Stimulated activated CD4-positive, alpha-beta T cell treated with anti-CD3 and anti-CD28 coated beads, Interleukin-4, amount 100 ng/mL, for 1 hour (primary cell): ENCODE data around the gene TLE7.
A peak's percentile ranks its signal among the peaks of the same experiment; 100 is the strongest.

Experiments used
- DNase-seq: peaks from one replicate; pipeline ENCODE4 v3.0.0-alpha.2; 2020

The TLE7 gene

GRCh38 chr16:71412270-71413160, 29.3 kb downstream of the TLE7 start:
- DNase-seq = peak; percentile 54

DNA sequence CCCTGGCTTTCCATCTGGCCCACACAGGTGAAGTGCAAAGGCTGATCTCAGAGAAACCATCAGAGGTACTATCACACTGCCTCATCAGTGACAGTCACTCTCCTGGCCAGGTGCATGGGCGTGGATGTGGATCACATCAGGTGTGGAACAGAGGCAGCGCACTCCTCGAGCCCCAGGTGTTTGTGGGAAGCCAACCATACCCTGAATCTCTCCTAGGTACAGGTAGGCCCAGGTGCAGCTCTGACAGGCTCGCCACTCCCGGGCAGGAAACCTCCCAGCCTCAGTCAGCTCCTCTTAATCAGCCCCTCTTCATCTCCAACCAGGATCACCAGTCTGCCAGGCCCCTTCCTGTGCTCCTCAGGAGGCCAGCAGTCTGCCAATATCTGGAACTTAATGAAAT, 31.7 kb downstream of the TLE7 start:
- no peak for DNase-seq

- no peak for DNase-seq
These were observed 32.7 kb downstream of the TLE7 start for GRCh38 chr16:71409011-71409775.

DNA sequence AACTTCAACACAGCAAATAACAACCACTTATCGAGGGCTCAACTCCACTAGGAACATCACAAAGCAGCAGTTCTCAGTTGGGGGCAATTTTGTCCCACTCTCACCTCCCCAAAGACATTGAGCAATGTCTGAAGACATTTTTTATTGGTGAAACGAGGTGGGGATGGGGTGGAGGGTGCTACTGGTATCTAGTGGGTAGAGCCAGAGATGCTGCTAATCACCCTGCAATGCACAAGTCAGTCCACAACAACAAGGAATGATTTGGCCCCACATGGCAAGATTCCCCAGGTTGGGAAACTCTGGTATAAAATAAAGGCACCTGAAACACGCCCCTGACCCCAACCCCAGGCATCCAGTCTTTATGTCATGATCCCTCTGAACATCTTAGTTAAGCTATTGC, 33.3 kb downstream of the TLE7 start:
- no peak for DNase-seq

DNA sequence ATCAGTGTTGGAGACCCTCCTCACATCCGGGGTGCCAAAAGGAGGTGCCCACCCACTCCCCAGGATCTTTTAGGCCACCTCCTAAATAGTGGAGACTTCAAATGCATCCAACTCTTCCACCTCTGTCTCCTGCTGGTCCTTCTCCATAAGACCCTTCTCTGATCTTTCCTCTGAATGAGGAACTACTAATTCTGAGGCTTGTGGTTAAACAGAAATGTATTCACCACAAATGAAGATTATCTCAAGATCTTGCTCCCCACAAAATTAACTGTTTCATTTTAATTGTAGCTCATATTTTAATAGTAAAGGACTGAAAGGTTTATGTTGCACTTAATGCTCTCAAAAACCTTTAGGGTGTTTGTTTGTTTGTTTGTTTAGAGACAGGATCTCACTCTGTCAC, 34.1 kb downstream of the TLE7 start:
- DNase-seq = no peak

DNA sequence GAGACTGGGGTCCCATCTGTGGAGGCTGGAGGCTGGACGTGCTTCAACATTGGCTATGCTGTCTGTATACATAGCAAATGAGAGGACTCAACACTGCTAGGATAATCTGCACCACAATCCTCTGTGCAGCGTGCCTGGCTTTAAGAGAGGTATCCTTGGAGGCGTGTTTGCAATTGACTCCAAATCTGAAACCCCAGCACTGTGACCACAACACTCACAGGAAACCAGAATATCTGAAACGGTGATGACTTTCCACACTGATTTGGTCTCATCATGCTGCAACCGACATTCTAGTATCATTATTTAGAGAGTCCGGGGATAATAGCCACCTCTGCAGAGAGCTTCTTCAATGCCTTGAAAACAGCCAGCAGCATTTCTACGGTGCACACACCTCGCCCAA, 35.1 kb downstream of the TLE7 start:
- no peak for DNase-seq

GRCh38 chr16:71406316-71406715, 35.5 kb downstream of the TLE7 start:
- DNase-seq = no peak

DNA sequence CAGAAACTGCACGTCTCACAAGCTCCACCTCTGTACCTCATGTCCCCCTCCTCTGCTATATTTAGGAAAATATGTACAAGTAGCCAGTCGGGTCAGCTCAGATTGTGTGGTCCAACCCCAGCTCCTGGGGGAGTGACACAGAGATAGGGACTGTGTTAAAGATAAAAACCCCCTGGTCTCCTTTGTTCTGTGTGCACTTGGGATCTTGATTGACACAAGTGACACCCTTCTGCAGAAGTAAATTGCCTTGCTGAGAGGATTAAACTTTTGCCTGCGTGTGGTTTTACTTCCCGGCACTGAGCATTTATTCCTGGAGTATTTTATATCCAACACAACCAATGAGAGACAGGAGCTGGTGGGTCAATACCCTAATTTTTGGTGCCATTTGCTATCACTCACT, 37.5 kb downstream of the TLE7 start:
- no peak for DNase-seq

GRCh38 chr16:71402674-71403073, 39.2 kb downstream of the TLE7 start:
- no peak for DNase-seq

- no peak for DNase-seq
These were observed 39.8 kb downstream of the TLE7 start for GRCh38 chr16:71402007-71402406.

GRCh38 chr16:71399801-71400563, 41.9 kb downstream of the TLE7 start:
- no peak for DNase-seq

GRCh38 chr16:71396594-71396993, 45.3 kb downstream of the TLE7 start:
- DNase-seq = no peak

GRCh38 chr16:71389330-71389729, 52.5 kb downstream of the TLE7 start:
- no peak for DNase-seq

DNA sequence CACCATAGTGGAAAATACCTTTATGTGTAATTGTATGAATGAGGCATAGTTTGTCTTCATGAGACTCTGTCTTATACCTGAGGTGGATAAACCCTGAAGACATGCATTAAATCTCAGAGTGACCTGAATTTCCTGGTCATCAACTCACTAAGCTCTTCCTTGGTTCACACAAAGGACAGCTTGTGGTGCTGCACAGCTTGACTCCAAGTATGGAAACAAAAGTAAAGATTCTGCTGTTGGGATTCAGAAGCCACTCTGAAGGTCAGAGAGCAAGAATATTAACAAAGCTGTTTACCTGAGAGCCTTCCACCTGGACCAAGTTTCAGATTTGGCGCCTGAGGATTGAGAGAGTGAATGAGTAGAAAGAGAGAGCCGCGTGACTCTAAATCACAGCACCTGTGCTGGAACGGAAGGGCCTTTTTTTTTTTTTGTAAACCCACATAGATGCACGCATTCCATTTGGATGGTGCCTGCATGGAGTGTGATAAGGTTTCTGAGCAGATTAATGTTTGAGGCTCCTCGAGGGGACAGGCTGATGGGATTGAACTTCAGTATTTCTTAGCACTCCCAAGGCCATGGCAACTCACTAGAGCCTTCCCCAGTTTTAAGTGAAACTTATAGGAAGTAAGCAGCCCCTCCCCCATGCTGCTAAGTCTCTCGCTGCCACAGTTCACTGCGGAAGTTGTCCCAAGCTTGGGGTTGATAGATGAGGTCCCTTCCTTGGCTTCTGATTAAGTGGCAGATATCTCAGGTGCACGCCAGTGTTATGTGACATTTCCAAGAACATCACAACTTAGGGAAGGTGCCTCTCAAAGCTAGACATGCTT, 54.6 kb downstream of the TLE7 start:
- DNase-seq = no peak

DNA sequence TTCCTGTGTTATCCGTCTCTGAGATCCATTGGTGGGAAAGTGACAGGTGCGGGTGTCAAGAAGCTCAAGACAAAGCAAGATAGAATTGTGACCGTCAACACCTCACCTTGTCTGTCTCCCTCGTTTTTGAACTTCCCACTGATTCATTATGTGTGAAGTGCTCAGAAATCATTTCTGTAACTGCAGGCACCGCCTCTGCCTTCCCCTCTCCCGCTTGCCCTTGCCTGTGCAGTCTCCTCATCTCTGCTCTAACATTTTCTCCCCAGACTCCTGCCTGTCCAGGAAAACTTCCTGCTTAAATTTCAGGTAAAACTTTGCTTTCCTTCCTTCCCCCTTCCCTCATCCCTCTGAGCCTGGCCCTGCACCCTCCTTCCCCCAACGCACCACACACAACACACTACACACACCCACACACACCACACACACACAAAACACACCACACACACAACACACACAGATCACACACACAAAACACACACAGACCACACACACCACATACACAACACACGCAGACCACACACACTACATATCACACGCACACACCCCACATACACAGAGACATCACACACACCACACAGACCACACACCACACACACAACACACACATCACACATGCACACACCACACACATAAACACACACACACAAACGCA, 57.7 kb downstream of the TLE7 start:
- DNase-seq = no peak

- DNase-seq = no peak
These were observed 58.6 kb downstream of the TLE7 start for GRCh38 chr16:71383054-71383773.

DNA sequence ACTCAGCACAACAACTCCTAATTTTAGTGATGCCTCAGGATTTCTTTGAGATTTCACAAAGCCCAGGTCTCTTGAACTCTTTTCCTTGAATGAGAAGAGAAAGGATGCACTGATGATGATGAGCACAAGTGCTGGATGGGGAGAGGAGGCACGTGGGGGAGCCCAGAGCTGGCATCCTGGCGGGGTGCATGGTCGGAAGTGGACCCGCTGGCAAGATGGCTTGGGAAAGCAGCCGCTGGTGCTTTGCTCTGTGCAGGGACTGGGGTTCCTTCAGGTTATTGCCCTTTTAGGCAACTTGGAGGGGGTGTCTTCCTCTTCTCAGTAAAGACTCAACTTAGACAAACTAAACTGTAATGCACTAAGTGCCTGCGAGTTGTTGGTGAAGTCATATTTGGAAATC, 61.0 kb downstream of the TLE7 start:
- DNase-seq = no peak
